Activated CD4-positive, alpha-beta T cell treated with anti-CD3 and anti-CD28 coated beads, Interleukin-10, Interleukin-2, amounts not matched to agents 100 ng/mL and 50 ng/mL, durations not matched to agents 16 hours and 8 hours (primary cell): ENCODE data around the gene AKAP13.

Experiments used
- DNase-seq: peaks from one replicate; pipeline ENCODE4 v3.0.0-alpha.2; 2020

AKAP13 gene

DNA sequence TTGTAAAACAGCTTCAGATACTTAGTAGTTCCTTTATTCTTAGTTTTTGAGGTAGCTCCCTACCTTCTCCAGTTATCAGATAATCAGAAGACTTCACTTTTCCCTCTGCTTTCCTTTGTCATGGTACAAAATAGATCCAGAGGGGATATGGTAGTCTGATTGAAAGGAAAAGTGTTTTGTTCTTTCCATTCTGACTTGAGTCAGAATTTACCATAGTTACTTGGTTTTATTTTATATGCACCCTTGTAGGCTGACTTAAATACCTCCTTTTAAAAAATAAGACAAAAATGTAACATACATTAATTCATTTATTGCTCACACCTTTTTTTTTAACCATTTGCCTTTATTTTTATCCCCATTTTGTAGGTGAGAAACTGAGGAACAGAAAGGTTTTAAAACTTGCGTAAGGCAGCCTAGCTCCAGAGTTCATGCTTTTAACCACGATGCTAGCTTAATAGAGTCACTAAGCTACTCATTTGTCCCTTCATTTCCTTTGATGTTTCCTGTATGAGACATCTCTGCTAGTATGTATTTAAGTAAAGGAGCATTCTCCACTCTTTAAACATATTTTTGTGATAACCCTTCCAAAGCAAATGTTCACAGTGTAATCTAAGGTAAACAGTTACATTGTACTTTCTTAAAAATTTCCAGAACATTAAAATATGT lies 226.9 kb downstream of the AKAP13 start:
- DNase-seq: peak; percentile 63

- no peak for DNase-seq
Observed at GRCh38 chr15:85607842-85608241, 227.4 kb downstream of the AKAP13 start.

GRCh38 chr15:85609492-85609891 lies 229.1 kb downstream of the AKAP13 start:
- no peak for DNase-seq

DNA sequence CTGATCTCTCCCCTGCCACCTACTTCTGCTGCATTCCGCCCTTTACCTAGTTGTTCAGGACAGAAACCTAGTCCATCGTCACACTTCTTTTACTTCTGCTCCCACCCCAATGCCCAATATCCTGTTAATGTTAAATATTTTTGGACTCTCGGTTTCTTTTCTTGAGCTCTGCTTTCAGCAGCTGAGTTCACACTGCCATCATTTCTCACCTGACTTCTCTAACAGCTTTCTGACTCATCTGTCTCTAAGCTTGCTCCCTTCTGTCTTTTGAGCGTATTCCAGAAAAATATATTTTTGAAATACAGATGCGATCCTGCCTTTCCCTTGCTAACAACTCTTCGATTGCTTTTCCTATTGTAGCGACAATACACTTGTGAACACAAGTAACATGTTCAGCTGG lies 231.0 kb downstream of the AKAP13 start:
- DNase-seq: no peak

DNA sequence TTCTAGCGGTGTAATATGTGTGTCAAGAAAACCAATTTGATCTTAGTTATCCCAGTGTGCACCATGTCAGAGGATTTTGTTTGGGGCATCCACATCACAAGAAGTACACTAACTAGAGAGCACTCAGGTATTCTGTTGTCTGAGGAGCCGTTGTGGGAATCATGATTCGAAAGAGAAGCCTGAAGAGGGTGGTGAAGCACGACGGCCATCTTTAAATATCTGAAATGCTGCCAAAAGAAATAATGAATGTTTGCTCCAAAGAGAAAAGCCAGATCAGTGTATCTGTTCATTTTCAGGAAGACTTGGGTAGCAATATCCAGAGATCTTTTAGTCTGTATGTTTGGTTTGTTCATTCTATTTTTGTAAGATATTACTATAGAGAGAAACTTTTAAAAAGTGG lies 233.7 kb downstream of the AKAP13 start:
- no peak for DNase-seq

GRCh38 chr15:85615930-85616329 lies 235.5 kb downstream of the AKAP13 start:
- peak; percentile 63 for DNase-seq

DNA sequence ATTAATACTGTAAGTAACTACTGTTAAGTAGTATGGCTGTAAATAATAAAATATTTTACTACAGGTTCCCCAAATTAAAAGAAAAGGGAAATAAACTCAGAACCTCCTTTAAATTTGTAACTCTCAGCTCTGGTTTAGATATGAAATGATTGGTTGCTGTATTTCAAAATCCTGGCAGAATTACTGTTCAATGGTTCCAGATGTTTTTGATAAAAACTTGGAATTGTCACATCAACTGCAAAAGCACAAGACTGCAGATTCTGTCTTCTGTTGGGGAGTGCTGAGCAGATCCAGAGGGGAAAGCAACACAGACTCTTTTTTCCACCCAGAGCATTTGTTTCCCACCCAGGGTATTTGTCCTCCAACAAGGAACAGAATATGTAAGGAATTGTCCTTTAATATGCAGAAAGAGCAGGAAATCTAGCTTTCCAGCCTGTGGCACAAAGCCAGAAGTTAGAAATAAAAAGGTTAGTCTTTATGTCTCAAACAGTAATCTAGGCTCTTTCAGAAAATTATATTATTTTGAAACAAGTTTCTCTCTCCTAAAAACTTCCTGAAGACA lies 236.2 kb downstream of the AKAP13 start:
- DNase-seq: no peak

- no peak for DNase-seq
Observed at GRCh38 chr15:85618228-85618505, 237.8 kb downstream of the AKAP13 start.

GRCh38 chr15:85618956-85619491 lies 238.6 kb downstream of the AKAP13 start:
- DNase-seq: peak; percentile 80

DNA sequence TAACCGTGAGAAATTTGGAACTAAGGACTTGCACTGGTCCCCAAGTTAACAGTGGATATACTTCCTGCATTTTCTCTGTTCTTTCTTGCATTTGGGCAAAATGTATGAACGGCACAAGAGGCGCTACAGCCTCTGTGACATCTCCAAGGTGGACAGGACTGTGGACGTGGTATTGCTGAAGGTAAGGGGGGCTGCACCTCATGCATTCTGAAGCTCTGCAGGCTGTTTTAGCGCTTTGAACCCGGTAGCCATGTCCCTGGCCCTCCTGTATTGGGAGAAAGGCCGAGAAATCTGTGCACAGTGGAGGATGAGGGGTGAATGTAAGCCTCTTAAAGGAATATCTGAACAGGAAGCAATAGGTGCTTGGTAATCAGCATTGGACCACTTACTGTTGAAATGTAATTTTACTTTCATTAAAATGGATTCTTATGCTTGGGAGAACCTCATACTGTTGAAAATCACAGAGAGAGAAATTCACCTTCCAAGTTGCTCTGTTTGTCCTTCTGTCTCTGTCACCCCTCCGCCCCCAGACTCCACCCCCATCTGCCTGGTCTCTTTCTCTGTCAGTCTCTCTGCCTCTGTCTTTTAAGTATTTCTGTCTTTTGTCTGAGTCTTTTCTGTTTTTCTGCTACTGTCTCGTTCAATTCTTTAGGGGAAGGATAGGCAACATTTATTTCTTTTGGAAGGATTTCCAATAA lies 239.7 kb downstream of the AKAP13 start:
- DNase-seq: no peak

DNA sequence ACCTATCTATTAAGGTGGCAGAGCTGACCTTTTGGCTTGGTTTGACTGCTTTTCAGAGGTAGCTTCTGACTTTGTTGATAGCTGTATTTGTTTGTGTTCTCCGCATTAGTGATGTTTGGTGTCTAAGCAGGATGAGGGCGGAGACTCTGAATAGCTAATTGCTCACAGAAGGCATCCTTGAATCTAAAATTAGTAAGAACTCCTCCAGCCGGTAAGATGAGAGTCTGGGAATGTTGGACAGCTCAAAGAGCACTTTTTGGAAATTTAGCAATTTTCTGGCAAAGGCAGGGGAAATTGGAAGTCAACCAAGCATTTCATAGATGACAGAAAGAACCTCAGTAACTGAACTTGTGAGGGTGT lies 240.3 kb downstream of the AKAP13 start:
- no peak for DNase-seq

DNA sequence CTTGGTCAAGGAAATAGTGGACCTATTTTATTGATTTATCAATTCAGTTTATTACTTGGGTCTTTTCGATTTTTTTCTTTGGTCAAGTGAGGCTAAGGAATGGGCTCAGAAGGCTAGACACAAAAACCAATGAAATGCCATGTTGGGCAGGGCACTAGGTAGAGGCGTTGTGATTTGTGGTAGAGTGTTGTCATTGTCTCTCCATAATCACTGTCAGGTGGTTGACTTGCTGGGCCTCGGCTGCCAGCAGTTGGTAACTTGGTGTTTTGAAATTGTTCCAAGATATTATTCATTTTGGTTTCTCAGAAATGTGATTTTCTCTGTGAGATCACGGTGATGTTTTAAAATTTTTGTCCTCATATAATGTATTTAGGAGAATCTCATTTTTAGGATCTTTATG lies 240.7 kb downstream of the AKAP13 start:
- no peak for DNase-seq

- no peak for DNase-seq
Observed at GRCh38 chr15:85622221-85622831, 241.9 kb downstream of the AKAP13 start.

DNA sequence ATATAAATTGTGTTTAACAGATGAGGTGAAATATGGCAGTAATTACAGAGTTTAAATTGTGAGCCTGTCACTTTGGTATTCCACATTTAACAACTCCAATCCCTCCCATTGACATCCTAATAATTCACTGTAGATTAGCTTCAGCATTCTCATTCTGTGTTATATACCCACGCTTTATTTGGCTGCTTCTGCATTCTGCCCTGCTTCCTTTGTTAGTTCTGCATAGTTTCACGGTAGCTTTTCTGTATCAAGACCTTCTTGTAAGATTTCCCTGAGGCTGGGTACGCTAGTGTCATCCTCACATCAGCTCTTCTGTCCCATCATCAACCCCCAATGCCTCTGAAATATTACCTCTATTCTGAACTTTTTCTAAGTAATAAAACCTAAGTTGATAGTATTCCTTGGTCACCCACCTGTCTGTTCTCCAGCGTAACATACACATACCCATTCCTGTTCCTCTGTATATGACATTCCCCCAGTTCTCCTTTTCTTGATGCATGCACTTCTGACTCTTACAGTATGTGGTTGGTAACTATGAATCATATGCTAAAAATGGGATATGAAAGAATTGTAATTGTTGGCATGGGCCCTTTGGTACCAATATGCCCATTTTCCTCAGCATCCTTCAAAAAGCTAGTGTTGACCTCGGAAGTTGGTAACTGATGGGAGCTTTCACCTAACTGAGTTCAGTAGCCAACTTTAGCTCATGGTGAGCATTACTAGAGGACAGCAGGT lies 243.1 kb downstream of the AKAP13 start:
- DNase-seq: no peak

- DNase-seq: peak; percentile 42
Observed at GRCh38 chr15:85624291-85624801, 243.9 kb downstream of the AKAP13 start.

DNA sequence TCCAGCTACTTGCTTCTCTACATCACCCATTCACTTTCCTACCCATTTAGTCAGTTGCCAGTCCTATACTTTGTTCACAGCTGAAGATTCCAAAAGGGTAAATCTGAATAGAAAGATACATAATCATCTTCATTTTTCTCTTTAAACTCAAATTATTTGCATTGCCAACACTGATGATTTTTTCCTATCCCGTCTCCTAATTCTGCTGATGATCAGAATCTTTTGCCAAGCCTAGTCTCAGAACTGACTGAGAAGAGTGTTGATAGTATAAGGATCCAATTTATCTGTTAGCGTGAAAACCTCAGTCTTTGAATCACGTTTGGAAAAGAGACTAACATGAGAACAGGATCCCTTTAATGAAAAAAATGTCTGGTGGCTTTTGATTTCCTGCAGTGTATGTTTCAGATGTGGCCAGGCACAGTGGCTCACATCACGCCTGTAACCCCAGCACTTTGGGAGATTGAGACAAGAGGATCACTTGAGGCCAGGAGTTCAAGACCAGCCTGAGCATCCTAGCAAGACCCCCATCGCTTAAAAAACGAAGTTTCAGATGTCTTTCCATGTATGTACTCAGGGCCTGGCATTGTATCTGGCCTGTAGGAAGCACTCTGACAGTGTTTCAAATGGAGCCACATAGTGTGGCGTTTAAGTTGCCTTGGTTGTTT lies 244.9 kb downstream of the AKAP13 start:
- DNase-seq: no peak

- peak; percentile 81 for DNase-seq
Observed at GRCh38 chr15:85625856-85626255, 245.5 kb downstream of the AKAP13 start.

GRCh38 chr15:85627213-85627935 lies 247.0 kb downstream of the AKAP13 start:
- DNase-seq: no peak

DNA sequence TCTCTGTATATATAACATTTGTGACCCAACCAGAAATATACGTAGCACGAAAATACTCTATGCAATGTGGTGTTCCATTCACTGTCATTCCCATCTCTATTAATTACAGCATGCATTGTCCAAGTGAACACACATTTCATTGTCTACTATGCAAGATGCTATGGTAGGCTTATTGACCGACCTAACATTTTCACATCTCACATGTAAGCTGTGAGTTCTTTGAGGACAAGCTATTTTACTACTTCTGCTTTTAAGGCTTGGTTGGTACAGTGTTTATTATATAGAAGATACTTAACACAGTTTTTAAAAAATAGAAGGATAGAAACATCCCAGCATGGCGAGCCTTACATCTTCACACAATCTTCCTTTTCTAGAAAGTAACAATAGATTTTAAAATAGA lies 249.9 kb downstream of the AKAP13 start:
- no peak for DNase-seq

DNA sequence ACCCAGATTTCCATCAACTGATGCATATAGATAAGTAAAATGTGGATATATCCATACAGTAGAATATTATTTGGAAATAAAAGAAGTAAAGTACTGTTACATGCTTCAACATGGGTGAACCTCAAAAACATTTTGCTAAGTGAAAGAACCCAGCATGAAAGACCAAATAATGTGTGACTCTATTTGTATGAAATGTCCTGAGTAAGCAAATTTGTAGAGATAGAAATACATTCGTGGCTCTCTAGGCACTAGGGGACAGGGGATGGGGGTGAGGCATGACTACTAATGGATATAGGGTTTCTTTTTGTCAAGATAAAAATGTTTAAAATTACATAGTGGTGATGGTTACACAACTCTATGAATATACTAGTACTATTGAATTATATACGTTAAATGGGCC lies 250.6 kb downstream of the AKAP13 start:
- no peak for DNase-seq

- DNase-seq: no peak
Observed at GRCh38 chr15:85632014-85632413, 251.6 kb downstream of the AKAP13 start.

DNA sequence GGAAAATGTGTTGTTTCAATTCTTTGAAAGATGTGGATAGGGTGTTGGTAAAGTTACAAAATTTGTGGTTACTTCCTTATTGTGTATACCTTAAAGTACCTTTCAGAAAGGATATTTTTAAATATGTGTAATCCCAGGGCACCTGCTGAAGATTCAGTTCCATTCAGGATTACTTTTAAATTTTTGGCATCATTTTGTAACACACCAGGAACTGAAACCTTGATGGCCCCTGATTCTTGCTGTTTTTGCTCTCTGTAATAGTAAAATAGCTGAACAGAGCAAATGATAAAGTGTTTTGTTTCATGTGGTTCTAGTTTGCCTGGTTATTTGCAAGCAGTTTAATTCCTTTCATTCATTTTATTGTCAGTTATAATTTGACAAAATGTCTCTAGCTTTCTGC lies 253.5 kb downstream of the AKAP13 start:
- DNase-seq: no peak
